Astrocyte of the hippocampus (primary cell): Measurements from ENCODE around the gene MTRF1.
A peak's percentile ranks its signal among the peaks of the same experiment; 100 is the strongest.
"Not testable (repeated sequence)": the region's sequence is repeated elsewhere in the genome, so short reads cannot be mapped to it uniquely, and the experiment has no call there.

Source experiments
- DNase-seq: peaks from one replicate; pipeline ENCODE4 v3.0.0; 2011; ENCODE audit warnings: low read depth, low spot score

The MTRF1 gene

GRCh38 chr13:41178040-41178439 is 85.3 kb downstream of the MTRF1 start:
- DNase-seq, result peak; percentile 11

GRCh38 chr13:41177616-41178015 is 85.8 kb downstream of the MTRF1 start:
- DNase-seq, result no peak

GRCh38 chr13:41175576-41175975 is 87.8 kb downstream of the MTRF1 start:
- DNase-seq, result not testable (repeated sequence)
